ENCODE measurements around the gene MRPS11.

DNA sequence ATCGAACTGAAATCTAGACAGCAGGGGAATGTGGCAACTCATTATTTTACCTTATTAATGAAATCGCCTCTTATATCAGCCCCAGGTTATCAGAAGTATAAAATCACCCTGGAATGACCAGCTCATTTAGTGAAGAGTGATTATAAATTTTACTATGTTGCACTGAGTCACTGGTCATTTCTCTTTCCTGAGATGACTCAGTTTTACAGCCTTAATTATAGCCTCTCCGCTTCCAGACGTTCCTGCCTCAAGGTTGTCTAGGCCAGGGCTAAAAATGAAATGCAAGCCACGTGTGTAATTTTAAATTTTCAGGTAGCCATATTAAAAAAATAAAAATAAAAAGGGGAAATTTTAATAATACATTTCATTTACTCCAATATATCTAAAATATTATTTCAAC is 45.7 kb downstream of the MRPS11 start:
- TF ChIP-seq, protein P1, sequence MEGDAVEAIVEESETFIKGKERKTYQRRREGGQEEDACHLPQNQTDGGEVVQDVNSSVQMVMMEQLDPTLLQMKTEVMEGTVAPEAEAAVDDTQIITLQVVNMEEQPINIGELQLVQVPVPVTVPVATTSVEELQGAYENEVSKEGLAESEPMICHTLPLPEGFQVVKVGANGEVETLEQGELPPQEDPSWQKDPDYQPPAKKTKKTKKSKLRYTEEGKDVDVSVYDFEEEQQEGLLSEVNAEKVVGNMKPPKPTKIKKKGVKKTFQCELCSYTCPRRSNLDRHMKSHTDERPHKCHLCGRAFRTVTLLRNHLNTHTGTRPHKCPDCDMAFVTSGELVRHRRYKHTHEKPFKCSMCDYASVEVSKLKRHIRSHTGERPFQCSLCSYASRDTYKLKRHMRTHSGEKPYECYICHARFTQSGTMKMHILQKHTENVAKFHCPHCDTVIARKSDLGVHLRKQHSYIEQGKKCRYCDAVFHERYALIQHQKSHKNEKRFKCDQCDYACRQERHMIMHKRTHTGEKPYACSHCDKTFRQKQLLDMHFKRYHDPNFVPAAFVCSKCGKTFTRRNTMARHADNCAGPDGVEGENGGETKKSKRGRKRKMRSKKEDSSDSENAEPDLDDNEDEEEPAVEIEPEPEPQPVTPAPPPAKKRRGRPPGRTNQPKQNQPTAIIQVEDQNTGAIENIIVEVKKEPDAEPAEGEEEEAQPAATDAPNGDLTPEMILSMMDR (IDR thresholded peaks at IDR 0.05; ENCODE audit: low read depth, low read length) = no peak
- TF ChIP-seq, protein P2, sequence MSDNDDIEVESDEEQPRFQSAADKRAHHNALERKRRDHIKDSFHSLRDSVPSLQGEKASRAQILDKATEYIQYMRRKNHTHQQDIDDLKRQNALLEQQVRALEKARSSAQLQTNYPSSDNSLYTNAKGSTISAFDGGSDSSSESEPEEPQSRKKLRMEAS (IDR thresholded peaks at IDR 0.05; ENCODE audit: low read depth, low read length) = no peak
- no peak for TF ChIP-seq POLR2A (IDR thresholded peaks at IDR 0.05; ENCODE audit: extremely low read depth, insufficient read length)

All from NB4 (cell line).